Liver (tissue), 3 donors: ENCODE measurements around the gene DPP9.
A peak's percentile ranks its signal among the peaks of the same experiment; 100 is the strongest.
"Not testable (repeated sequence)": the region's sequence is repeated elsewhere in the genome, so short reads cannot be mapped to it uniquely, and the experiment has no call there.

Source experiments
- ATF3 ChIP-seq: IDR thresholded peaks from 2 replicates; pipeline ENCODE4 v1.6.1; 2016; ENCODE audit warnings: antibody characterized with exemption
- CTCF ChIP-seq: fragments of 150-350 bp; IDR thresholded peaks from 2 replicates; pipeline ENCODE4 v1.5.1; 2017; ENCODE audit warnings: improper control_type of control experiment, low read depth, low read length; ENCODE audit not compliant: missing input control
- EGR1 ChIP-seq, 2 donors: IDR thresholded peaks; 2 replicates each; pipeline ENCODE4 v1.6.1; 2016 to 2018; ENCODE audit warnings: antibody characterized with exemption in 2 of 2, low read depth in 2 of 2
- FOXA1 ChIP-seq: IDR thresholded peaks from 2 replicates; pipeline ENCODE4 v1.6.1; 2016; ENCODE audit warnings: antibody characterized with exemption
- GABPA ChIP-seq, 2 donors: IDR thresholded peaks in 1 of 2; conservative IDR thresholded peaks in 1 of 2; 2 replicates each; pipeline ENCODE4 v1.6.1; 2016; ENCODE audit warnings: antibody characterized with exemption in 2 of 2, mild to moderate bottlenecking in 1 of 2, moderate library complexity in 1 of 2
- HNF4G ChIP-seq: IDR thresholded peaks from 2 replicates; pipeline ENCODE4 v1.6.1; 2016; ENCODE audit warnings: antibody characterized with exemption
- JUND ChIP-seq, 2 donors: IDR thresholded peaks; 2 replicates each; pipeline ENCODE4 v1.6.1; 2016; ENCODE audit warnings: antibody characterized with exemption in 2 of 2
- MAX ChIP-seq: IDR thresholded peaks from 2 replicates; pipeline ENCODE4 v1.6.1; 2016; ENCODE audit warnings: antibody characterized with exemption
- RAD21 ChIP-seq, 2 donors: IDR thresholded peaks; 2 replicates each; pipeline ENCODE4 v1.6.1; 2016; ENCODE audit warnings: antibody characterized with exemption in 2 of 2, mild to moderate bottlenecking in 2 of 2
- REST ChIP-seq: IDR thresholded peaks from 2 replicates; pipeline ENCODE4 v1.6.1; 2016; ENCODE audit warnings: antibody characterized with exemption, mild to moderate bottlenecking
- RXRA ChIP-seq, 2 donors: IDR thresholded peaks; 2 replicates each; pipeline ENCODE4 v1.6.1; 2017 to 2018; ENCODE audit warnings: antibody characterized with exemption in 2 of 2, mild to moderate bottlenecking in 1 of 2
- SP1 ChIP-seq: IDR thresholded peaks from 2 replicates; pipeline ENCODE4 v1.6.1; 2018; ENCODE audit warnings: antibody characterized with exemption, mild to moderate bottlenecking
- YY1 ChIP-seq: IDR thresholded peaks from 2 replicates; pipeline ENCODE4 v1.6.1; 2016; ENCODE audit warnings: antibody characterized with exemption, mild to moderate bottlenecking
- ZBTB33 ChIP-seq: IDR thresholded peaks from 2 replicates; pipeline ENCODE4 v1.6.1; 2016; ENCODE audit warnings: antibody characterized with exemption
- donor health status: healthy.
- donor health status: healthy.

- TF ChIP-seq CTCF; JUND (IDR thresholded peaks at IDR 0.05); ATF3; FOXA1; GABPA (IDR thresholded peaks at IDR 0.05 in 1 of 2, conservative IDR thresholded peaks at IDR 0.05 in 1 of 2); EGR1 (IDR thresholded peaks at IDR 0.05; ENCODE audit: low read depth in 2 of 2); SP1; REST; RAD21 (IDR thresholded peaks at IDR 0.05); MAX; HNF4G; ZBTB33; YY1: not testable (repeated sequence)
- TF ChIP-seq RXRA (IDR thresholded peaks at IDR 0.05): peak; percentile 14 to 23
These were observed 8.5 kb downstream of the DPP9 start for GRCh38 chr19:4715178-4715528.
